PC-3 (cell line): Measurements from ENCODE around the gene PDZRN3. TPM values are rescaled to one million over a fixed set of nuclear protein-coding genes. Genes with fewer than 3 reads are reported as not detected.

Experiments used
- ATAC-seq: fragments of 200-7000 bp; cut with Tn5 transposase; 2 replicates; pipeline ENCODE4 v1.9.1; 2020; ENCODE audit warnings: mild to moderate bottlenecking, moderate library complexity
- BruUV-seq: library from RNA; stranded (reverse); fragments of 400-500 nt; replicated peaks from 2 replicates; lab custom pipeline; 2021; lab: Mats Ljungman, UMichigan
- CTCF ChIA-PET: fragments of 300-600 bp; sonication (Branson Sonifier 250); formaldehyde crosslinking; loops from one replicate; lab custom pipeline; 2022; ENCODE audit warnings: antibody characterized with exemption; lab: Charles Lee
- POLR2A ChIA-PET: fragments of 300-600 bp; sonication (Branson Sonifier 250); formaldehyde crosslinking; loops from one replicate; lab custom pipeline; 2022; ENCODE audit warnings: antibody characterized with exemption; ENCODE audit not compliant: unreplicated experiment; lab: Charles Lee
- DNase-seq: peaks from one replicate; pipeline ENCODE4 v3.0.0-alpha.2; 2015
- H2AFZ ChIP-seq: fragments of 300-600 bp; sonication (generic); 2 replicates; pipeline ENCODE4 v1.6.0; 2016; ENCODE audit warnings: antibody characterized with exemption, low read length
- H3F3A ChIP-seq: fragments of 300-600 bp; sonication (generic); one replicate; pipeline ENCODE4 v1.6.0; 2017; ENCODE audit warnings: antibody characterized with exemption, low read length, control low read depth, mild to moderate bottlenecking; ENCODE audit not compliant: unreplicated experiment
- H3K27ac ChIP-seq: fragments of 300-600 bp; sonication (generic); 2 replicates; pipeline ENCODE4 v1.5.1; 2016; ENCODE audit warnings: mild to moderate bottlenecking, low read length
- H3K27me3 ChIP-seq: fragments of 300-600 bp; sonication (generic); 2 replicates; pipeline ENCODE4 v1.6.1; 2016; ENCODE audit warnings: low read length, mixed read lengths
- H3K36me3 ChIP-seq: fragments of 300-600 bp; sonication (generic); 2 replicates; pipeline ENCODE4 v1.6.1; 2016; ENCODE audit warnings: low read depth, mixed run types, low read length, mixed read lengths
- H3K4me1 ChIP-seq: fragments of 300-600 bp; sonication (generic); 2 replicates; pipeline ENCODE4 v1.5.1; 2016; ENCODE audit warnings: low read length; ENCODE audit not compliant: insufficient read depth
- H3K4me2 ChIP-seq: fragments of 300-600 bp; sonication (generic); 2 replicates; pipeline ENCODE4 v1.6.0; 2016; ENCODE audit warnings: low read length
- H3K4me3 ChIP-seq: fragments of 300-600 bp; sonication (generic); 2 replicates; pipeline ENCODE4 v1.5.1; 2016; ENCODE audit warnings: mild to moderate bottlenecking, low read length, mixed read lengths
- H3K79me2 ChIP-seq: fragments of 300-600 bp; sonication (generic); 2 replicates; pipeline ENCODE4 v1.6.1; 2017; ENCODE audit warnings: low read length, mixed read lengths
- H3K9ac ChIP-seq: fragments of 300-600 bp; sonication (generic); 2 replicates; pipeline ENCODE4 v1.6.0; 2016; ENCODE audit warnings: mild to moderate bottlenecking, low read length
- H3K9me2 ChIP-seq: fragments of 300-600 bp; sonication (generic); replicated peaks from 2 replicates; pipeline ENCODE4 v1.6.1; 2016; ENCODE audit warnings: mixed run types, low read length, mixed read lengths
- H3K9me3 ChIP-seq: fragments of 300-600 bp; sonication (generic); 2 replicates; pipeline ENCODE4 v1.6.1; 2016; ENCODE audit warnings: low read length, mixed read lengths
- H4K20me1 ChIP-seq: fragments of 300-600 bp; sonication (generic); 2 replicates; pipeline ENCODE4 v1.6.1; 2016; ENCODE audit warnings: low read length, mixed read lengths
- CTCF ChIP-seq: fragments of 300-600 bp; sonication (generic); conservative IDR thresholded peaks from 2 replicates; pipeline ENCODE4 v1.5.1; 2017; ENCODE audit warnings: antibody characterized with exemption, low read depth, mild to moderate bottlenecking, low read length
- EZH2 ChIP-seq: fragments of 300-600 bp; sonication (generic); IDR thresholded peaks from one replicate; pipeline ENCODE4 v1.6.1; 2017; ENCODE audit warnings: antibody characterized with exemption, mild to moderate bottlenecking, low read length; ENCODE audit not compliant: unreplicated experiment
- EZH2phosphoT487 ChIP-seq: fragments of 300-600 bp; sonication (generic); IDR thresholded peaks from 2 replicates; pipeline ENCODE4 v1.6.1; 2018; ENCODE audit warnings: mild to moderate bottlenecking, antibody characterized with exemption, low read length, borderline replicate concordance
- intact Hi-C: fragments of 100-400 bp; cut with micrococcal nuclease; formaldehyde crosslinking; loops from 2 replicates; pipeline ENCODE4 v1.9.0; 2023
- total RNA-seq: library from RNA; depleted of rRNA; stranded (reverse); fragments of >200 nt; gene quantifications from 2 replicates; pipeline ENCODE4 v1.2.3, GENCODE V29; 2014

Gene PDZRN3
- total RNA-seq, 1 experiment from 2014 or later, result not detected

DNA sequence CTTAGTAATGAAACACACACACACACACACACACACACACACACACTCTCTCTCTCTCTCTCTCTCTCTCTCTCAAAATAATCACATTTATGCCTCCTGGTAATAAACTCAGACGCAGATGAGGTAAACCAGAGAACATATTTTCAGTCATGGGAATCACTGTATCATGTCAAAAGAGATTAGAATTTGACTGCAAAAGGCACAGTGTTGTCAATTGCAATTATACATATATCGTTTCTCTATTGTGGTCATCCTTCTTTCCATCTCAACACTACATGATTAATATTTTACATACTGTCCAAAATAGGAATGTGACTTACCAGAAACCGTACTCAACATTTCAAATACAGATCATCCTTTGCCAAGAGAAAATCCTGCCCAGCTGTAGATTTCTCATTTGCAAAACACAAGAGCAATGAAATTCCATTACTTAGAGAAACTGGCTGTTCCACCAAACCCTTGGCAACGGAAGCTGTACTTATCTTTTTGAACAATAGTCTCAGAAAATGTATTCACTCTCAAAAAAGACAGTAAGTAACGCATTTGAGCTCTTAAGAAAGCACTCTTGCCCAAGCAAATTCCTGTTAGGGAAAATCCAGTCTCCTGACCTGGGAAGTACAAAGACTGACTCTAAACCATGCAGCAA is 24.3 kb downstream of the PDZRN3 start:
- TF ChIP-seq EZH2 (no peak), CTCF (no peak), EZH2phosphoT487 (no peak)
- no peak overlapping the region for H3K9ac ChIP-seq
- CTCF ChIA-PET, result no interaction called here
- H2AFZ ChIP-seq, result no peak overlapping the region
- peaks cover 6% of the 10 kb centered on the region; the same call in 1 of the 2 replicates for H3K9me3 ChIP-seq
- no peaks in the 10 kb centered on the region for H3F3A ChIP-seq
- H3K27me3 ChIP-seq, result no peaks in the 10 kb centered on the region
- no peak overlapping the region for H3K27ac ChIP-seq
- H3K4me1 ChIP-seq, result no peaks in the 10 kb centered on the region
- no peaks in the 10 kb centered on the region for H3K79me2 ChIP-seq
- DNase-seq, result no peak
- H3K4me2 ChIP-seq, result no peak overlapping the region
- POLR2A ChIA-PET, result no interaction called here
- H3K36me3 ChIP-seq, result no peaks in the 10 kb centered on the region
- H3K4me3 ChIP-seq, result no peak overlapping the region
- H4K20me1 ChIP-seq, result no peaks in the 10 kb centered on the region
- no peak for ATAC-seq
- intact Hi-C loops, result no loop called here
- H3K9me2 ChIP-seq, result no peaks in the 10 kb centered on the region
- no TSS peak for BruUV-seq

DNA sequence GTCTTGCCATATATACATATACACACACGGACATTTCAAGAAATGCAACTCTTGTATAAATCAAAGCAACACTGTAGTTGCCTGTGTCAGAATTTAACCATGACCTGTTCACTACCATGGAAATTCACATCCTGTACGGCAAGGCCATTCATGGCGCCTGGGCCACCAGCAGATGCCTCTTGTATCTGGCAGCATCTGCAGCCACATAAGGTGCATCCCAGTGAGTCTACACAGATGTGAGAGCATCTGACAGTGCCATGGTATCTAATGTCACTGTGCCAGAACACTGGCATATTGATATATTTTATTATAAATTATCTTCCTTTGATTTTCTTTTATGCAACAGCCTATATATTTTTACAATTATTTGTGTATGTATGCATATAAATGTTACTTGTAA is 25.1 kb downstream of the PDZRN3 start:
- Histone ChIP-seq H4K20me1 (no peaks in the 10 kb centered on the region), H3K9me3 (peaks cover 6% of the 10 kb centered on the region; the same call in 1 of the 2 replicates), H3K27me3 (no peaks in the 10 kb centered on the region), H3K4me2 (no peak overlapping the region), H3K9ac (no peak overlapping the region), H3K79me2 (no peaks in the 10 kb centered on the region), H3K27ac (no peak overlapping the region), H3K4me1 (no peaks in the 10 kb centered on the region), H3K4me3 (no peak overlapping the region), H3K9me2 (no peaks in the 10 kb centered on the region), H3F3A (no peaks in the 10 kb centered on the region), H3K36me3 (no peaks in the 10 kb centered on the region), H2AFZ (no peak overlapping the region)
- BruUV-seq, result no TSS peak
- ATAC-seq (no peak), DNase-seq (no peak)
- CTCF ChIA-PET, result no interaction called here
- intact Hi-C loops, result no loop called here
- no peak for TF ChIP-seq EZH2
- no peak for TF ChIP-seq CTCF
- TF ChIP-seq EZH2phosphoT487, result no peak
- POLR2A ChIA-PET, result no interaction called here

DNA sequence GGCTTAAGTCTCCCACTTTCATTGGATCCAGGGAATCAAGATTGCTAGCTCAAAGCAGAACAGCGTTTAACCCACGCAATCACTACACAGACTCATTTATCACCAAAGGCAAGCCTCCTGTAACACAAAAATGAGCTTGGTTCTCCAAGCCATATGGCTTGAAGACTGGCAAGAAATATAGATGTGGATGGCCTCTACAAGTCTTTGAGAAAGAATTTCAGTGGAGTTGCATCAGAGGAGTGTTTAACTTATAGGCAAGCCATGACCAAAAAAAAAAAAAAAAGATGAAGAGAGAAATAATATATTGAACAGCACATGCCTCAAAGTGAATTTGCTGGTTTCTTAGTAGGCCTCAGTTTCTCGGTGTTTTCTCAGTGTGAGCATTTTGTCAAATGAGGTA is 27.3 kb downstream of the PDZRN3 start:
- no peak for ATAC-seq
- H3K4me1 ChIP-seq, result no peaks in the 10 kb centered on the region
- ChIA-PET CTCF (no interaction called here), POLR2A (no interaction called here)
- BruUV-seq, result no TSS peak
- H4K20me1 ChIP-seq, result no peaks in the 10 kb centered on the region
- no peaks in the 10 kb centered on the region for H3K79me2 ChIP-seq
- H3K4me3 ChIP-seq, result no peak overlapping the region
- no peaks in the 10 kb centered on the region for H3K36me3 ChIP-seq
- H3K9me2 ChIP-seq, result no peaks in the 10 kb centered on the region
- H3K27me3 ChIP-seq, result no peaks in the 10 kb centered on the region
- no peak overlapping the region for H3K27ac ChIP-seq
- TF ChIP-seq CTCF (no peak), EZH2phosphoT487 (no peak), EZH2 (no peak)
- H3K9me3 ChIP-seq, result peaks cover 6% of the 10 kb centered on the region; the same call in 1 of the 2 replicates
- DNase-seq, result no peak
- no peaks in the 10 kb centered on the region for H3F3A ChIP-seq
- H3K4me2 ChIP-seq, result no peak overlapping the region
- no peak overlapping the region for H3K9ac ChIP-seq
- H2AFZ ChIP-seq, result no peak overlapping the region
- intact Hi-C loops, result no loop called here
